Hippocampal formation (tissue), 2 donors: ENCODE data around the gene C7orf25.

Experiments
- DNase-seq, 2 donors: peaks; one replicate each; lab custom pipeline; 2025; lab: John Stamatoyannopoulos, UW

C7orf25 gene

GRCh38 chr7:42877862-42878261 is 34.0 kb downstream of the C7orf25 start:
- no peak for DNase-seq

DNA sequence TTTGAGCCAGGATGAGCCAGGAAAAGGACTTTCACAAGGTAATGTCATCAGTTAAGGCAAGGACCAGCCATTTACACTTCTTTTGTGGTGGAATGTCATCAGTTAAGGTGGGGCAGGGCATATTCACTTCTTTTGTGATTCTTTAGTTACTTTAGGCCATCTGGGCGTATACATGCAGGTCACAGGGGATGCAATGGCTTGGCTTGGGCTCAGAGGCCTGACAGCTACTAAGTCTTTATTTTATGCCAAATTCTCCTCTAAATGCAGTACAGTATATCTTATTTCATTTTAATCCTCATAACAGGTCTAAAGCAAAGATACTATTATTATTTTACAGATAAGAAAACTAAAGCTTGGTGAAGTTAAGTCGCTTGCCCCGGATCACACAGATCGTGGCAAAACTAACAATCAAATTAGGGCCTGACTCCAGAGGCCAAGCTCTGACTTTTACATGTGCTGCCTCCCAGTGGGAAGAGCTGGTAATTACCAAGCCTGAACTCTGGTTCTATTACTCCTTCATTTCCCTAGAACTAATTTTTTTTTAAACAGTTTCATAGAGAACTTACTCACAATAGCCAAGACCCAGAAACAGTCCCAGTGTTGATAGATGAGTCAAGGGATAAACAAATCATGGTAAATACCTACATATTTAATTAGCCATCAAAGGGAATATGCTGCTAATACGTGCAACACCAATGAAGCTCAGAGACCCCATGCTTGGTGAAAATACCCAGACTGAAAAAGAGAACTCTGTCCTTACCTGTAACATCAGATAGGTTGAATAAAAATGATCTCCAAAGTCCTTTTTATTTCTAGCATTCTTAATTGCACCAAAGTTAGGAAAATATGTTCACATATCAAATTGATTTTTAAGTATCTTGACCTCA is 35.4 kb downstream of the C7orf25 start:
- DNase-seq: peak; percentile 13 to 45

DNA sequence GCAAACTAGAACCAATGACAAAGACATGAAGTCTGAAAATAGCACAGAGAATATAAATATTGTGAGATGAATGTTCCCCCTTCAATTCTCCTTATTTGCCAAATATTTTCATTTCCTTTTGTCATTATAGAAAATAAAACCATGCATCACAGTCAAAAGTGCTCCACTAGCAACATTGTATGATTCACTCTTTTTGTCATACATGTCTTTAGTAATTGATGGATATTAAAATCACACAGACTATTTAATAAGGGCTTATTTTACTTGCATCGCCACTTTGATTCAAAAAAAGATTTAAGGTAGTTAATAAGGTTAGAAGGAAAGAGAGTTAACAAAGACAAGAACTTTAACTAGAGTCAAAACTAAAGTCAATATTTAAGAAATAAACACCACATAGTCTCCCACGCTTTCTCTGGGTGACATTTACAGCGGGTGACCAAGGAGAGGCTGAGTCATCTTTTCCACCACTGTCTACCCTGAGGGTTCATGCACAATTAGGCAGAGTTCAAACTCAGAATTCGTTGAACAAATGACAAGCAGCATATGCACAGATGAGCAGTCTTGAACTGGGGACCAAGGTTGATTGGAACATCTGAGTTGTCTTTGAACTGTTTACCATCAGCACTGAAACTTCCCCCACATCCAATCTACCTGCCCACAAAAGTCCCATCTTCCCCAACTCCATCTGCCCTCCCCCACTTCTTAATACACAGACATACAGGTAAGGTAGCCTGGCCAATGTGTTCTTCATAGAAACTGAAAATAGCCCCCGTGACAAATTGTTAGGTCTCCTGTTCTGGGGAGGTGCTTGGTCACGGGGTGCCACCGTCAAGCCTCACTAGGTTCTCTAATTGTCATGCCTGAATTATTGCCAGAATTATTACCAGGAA is 42.5 kb downstream of the C7orf25 start:
- DNase-seq: no peak

GRCh38 chr7:42868480-42868879 is 43.4 kb downstream of the C7orf25 start:
- no peak for DNase-seq
